OCI-LY3 (cell line): ENCODE measurements around the gene CCDC85B.
A peak's percentile ranks its signal among the peaks of the same experiment; 100 is the strongest.

Experiments
- H2AFZ ChIP-seq: fragments of 200-600, 300-600 bp; shearing (Covaris generic); 2 replicates; pipeline ENCODE4 v1.6.0; 2014; ENCODE audit warnings: antibody characterized with exemption, low read depth, low read length
- H3K27ac ChIP-seq: fragments of 200-600, 300-600 bp; sonication (generic); 2 replicates; pipeline ENCODE4 v1.5.1; 2014; ENCODE audit warnings: mild to moderate bottlenecking, low read length, moderate library complexity, mixed read lengths
- H3K27me3 ChIP-seq: fragments of 200-600, 300-600 bp; sonication (generic); 2 replicates; pipeline ENCODE4 v1.6.1; 2014; ENCODE audit warnings: low read depth, low read length, mixed read lengths
- H3K36me3 ChIP-seq: fragments of 200-600, 300-600 bp; sonication (generic); replicated peaks from 2 replicates; pipeline ENCODE3; 2014; ENCODE audit warnings: low read depth, low read length, mixed read lengths
- H3K4me1 ChIP-seq: fragments of 300-600, 200-600 bp; sonication (generic); 2 replicates; pipeline ENCODE4 v1.6.1; 2014; ENCODE audit warnings: low read length, mixed read lengths
- H3K4me2 ChIP-seq: fragments of 200-600, 300-600 bp; sonication (generic); 2 replicates; pipeline ENCODE4 v1.6.1; 2014; ENCODE audit warnings: low read length, mixed read lengths
- H3K4me3 ChIP-seq: fragments of 300-600, 200-600 bp; sonication (generic); 2 replicates; pipeline ENCODE4 v1.5.1; 2014; ENCODE audit warnings: antibody characterized with exemption, mild to moderate bottlenecking, low read length, moderate library complexity
- H3K79me2 ChIP-seq: fragments of 300-600, 200-600 bp; shearing (Covaris generic); 2 replicates; pipeline ENCODE4 v1.6.1; 2014; ENCODE audit warnings: mild to moderate bottlenecking, low read length, mixed read lengths
- H3K9ac ChIP-seq: fragments of 300-600, 200-600 bp; shearing (Covaris generic); 2 replicates; pipeline ENCODE4 v1.6.0; 2014; ENCODE audit warnings: mild to moderate bottlenecking, low read length, moderate library complexity
- H3K9me3 ChIP-seq: fragments of 200-600, 300-600 bp; shearing (Covaris generic); 2 replicates; pipeline ENCODE4 v1.6.1; 2014; ENCODE audit warnings: low read length, mixed read lengths; ENCODE audit not compliant: insufficient read depth
- H4K20me1 ChIP-seq: fragments of 200-600, 300-600 bp; sonication (generic); 2 replicates; pipeline ENCODE4 v1.6.1; 2016; ENCODE audit warnings: low read length, mixed read lengths; ENCODE audit not compliant: insufficient read depth
- EZH2phosphoT487 ChIP-seq: fragments of 200-600 bp; shearing (Covaris generic); IDR thresholded peaks from 2 replicates; pipeline ENCODE4 v1.6.1; 2018; ENCODE audit warnings: antibody characterized with exemption, mixed run types, low read depth
- TF ChIP-seq, protein P1 (sequence below): fragments of 200-600, 300-600 bp; sonication (generic); IDR thresholded peaks from 2 replicates; pipeline ENCODE4 v1.5.1; 2014; ENCODE audit warnings: antibody characterized with exemption, low read length, low read depth

Gene CCDC85B

GRCh38 chr11:65921876-65922275 is 31.4 kb downstream of the CCDC85B start:
- Histone ChIP-seq H3K9ac (no peak overlapping the region), H4K20me1 (no peaks in the 10 kb centered on the region), H3K4me1 (peaks cover 14% of the 10 kb centered on the region), H2AFZ (no peak overlapping the region), H3K27ac (no peak overlapping the region), H3K27me3 (no peaks in the 10 kb centered on the region), H3K36me3 (peaks cover 13% of the 10 kb centered on the region), H3K4me3 (no peak overlapping the region), H3K79me2 (peaks cover 27% of the 10 kb centered on the region), H3K9me3 (no peaks in the 10 kb centered on the region), H3K4me2 (no peak overlapping the region)
- TF ChIP-seq, protein P1, sequence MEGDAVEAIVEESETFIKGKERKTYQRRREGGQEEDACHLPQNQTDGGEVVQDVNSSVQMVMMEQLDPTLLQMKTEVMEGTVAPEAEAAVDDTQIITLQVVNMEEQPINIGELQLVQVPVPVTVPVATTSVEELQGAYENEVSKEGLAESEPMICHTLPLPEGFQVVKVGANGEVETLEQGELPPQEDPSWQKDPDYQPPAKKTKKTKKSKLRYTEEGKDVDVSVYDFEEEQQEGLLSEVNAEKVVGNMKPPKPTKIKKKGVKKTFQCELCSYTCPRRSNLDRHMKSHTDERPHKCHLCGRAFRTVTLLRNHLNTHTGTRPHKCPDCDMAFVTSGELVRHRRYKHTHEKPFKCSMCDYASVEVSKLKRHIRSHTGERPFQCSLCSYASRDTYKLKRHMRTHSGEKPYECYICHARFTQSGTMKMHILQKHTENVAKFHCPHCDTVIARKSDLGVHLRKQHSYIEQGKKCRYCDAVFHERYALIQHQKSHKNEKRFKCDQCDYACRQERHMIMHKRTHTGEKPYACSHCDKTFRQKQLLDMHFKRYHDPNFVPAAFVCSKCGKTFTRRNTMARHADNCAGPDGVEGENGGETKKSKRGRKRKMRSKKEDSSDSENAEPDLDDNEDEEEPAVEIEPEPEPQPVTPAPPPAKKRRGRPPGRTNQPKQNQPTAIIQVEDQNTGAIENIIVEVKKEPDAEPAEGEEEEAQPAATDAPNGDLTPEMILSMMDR: no peak
- no peak for TF ChIP-seq EZH2phosphoT487

DNA sequence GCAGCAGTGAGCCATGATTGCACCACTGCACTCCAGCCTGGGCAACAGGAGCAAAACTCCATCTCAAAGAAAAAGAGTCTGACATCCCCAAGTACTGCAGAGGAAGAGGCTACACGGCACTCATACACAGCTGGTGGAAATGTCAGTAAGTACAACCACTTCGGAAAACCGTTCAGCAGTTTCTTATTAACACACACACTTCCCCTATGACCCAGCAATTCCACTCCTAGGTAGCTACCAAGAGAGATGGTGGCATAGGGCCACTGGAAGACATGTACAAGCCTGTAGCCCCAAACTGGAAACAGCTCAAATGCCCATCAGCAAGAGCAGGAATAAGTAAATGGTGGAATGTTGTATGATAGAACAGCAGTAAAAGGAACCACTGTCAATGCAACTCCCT is 32.1 kb downstream of the CCDC85B start:
- H3K4me3 ChIP-seq: no peak overlapping the region
- TF ChIP-seq, protein P1: no peak
- TF ChIP-seq EZH2phosphoT487: no peak
- peaks cover 8% of the 10 kb centered on the region for H3K36me3 ChIP-seq
- no peak overlapping the region for H2AFZ ChIP-seq
- peaks cover 19% of the 10 kb centered on the region for H3K4me1 ChIP-seq
- no peaks in the 10 kb centered on the region for H4K20me1 ChIP-seq
- H3K9ac ChIP-seq: no peak overlapping the region
- H3K4me2 ChIP-seq: no peak overlapping the region
- peaks cover 21% of the 10 kb centered on the region for H3K79me2 ChIP-seq
- H3K27me3 ChIP-seq: no peaks in the 10 kb centered on the region
- no peaks in the 10 kb centered on the region for H3K9me3 ChIP-seq
- no peak overlapping the region for H3K27ac ChIP-seq

GRCh38 chr11:65925397-65925796 is 34.9 kb downstream of the CCDC85B start:
- Histone ChIP-seq H2AFZ (no peak overlapping the region), H3K36me3 (peaks cover 7% of the 10 kb centered on the region), H4K20me1 (no peaks in the 10 kb centered on the region), H3K4me2 (no peak overlapping the region), H3K9me3 (no peaks in the 10 kb centered on the region), H3K27ac (no peak overlapping the region), H3K4me1 (peaks cover 25% of the 10 kb centered on the region), H3K27me3 (no peaks in the 10 kb centered on the region), H3K79me2 (peaks cover 3% of the 10 kb centered on the region), H3K4me3 (no peak overlapping the region), H3K9ac (no peak overlapping the region)
- no peak for TF ChIP-seq EZH2phosphoT487
- TF ChIP-seq, protein P1: no peak

DNA sequence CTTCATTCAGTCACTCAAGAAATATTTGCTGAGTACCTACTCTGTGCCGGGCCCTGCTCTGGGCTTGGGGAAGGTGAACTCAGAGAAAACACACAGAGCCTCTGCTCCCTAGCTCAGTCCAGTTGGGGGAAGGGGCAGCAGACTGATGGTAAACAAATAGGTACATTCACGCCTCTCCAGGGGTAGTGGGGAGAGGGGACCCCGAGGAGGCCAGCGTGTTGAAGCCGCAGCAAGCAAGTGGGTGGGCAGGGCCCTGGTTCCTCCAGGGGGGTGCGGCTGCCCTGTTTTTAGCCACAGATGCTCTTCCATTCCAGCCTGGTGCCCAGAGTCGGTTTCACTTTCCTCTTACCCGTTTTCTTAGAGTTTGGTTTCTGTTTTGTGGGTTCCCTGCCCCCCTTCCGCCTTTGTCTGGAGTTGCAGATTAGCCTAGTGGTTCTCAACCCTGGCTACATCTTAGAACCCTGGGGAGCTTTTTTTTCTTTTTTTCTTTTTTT is 37.5 kb downstream of the CCDC85B start:
- H3K9ac ChIP-seq: peak overlapping the region; percentile 68

More for the DNA sequence above, 37.5 kb downstream of the CCDC85B start:
- peak overlapping the region; percentile 73 for H3K27ac ChIP-seq
- H3K4me1 ChIP-seq: peaks cover 32% of the 10 kb centered on the region
- peak overlapping the region; percentile 6; the same call in 1 of the 2 replicates for H2AFZ ChIP-seq
- peak overlapping the region; percentile 71 for H3K4me3 ChIP-seq
- peak overlapping the region; percentile 84 for H3K4me2 ChIP-seq
- H4K20me1 ChIP-seq: no peaks in the 10 kb centered on the region
- no peaks in the 10 kb centered on the region for H3K36me3 ChIP-seq
- H3K79me2 ChIP-seq: no peaks in the 10 kb centered on the region
- TF ChIP-seq, protein P1: no peak
- no peak for TF ChIP-seq EZH2phosphoT487
- H3K9me3 ChIP-seq: no peaks in the 10 kb centered on the region
- H3K27me3 ChIP-seq: no peaks in the 10 kb centered on the region
